Thymus (tissue), 11 donors: ENCODE results near the gene KCNJ12. TPM values are rescaled to one million over a fixed set of nuclear protein-coding genes. Genes with fewer than 3 reads are reported as not detected.
"Not testable (repeated sequence)": the region's sequence is repeated elsewhere in the genome, so short reads cannot be mapped to it uniquely, and the experiment has no call there.

ENCODE experiments used
- DNase-seq, 9 donors: peaks; one replicate each; pipeline ENCODE4 v3.0.0-alpha.2; 2013; ENCODE audit warnings: low spot score in 9 of 9, low read depth in 6 of 9, missing footprints in 1 of 9
- H3K27ac ChIP-seq, 2 donors: one replicate each; pipeline ENCODE4 v1.5.1; 2013; ENCODE audit warnings: control low read depth in 1 of 2, low read depth in 1 of 2, low read length in 1 of 2, mild to moderate bottlenecking in 1 of 2, moderate library complexity in 1 of 2
- H3K27me3 ChIP-seq, 2 donors: one replicate each; pipeline ENCODE4 v1.5.1; 2013; ENCODE audit warnings: low read length in 1 of 2; ENCODE audit not compliant: control insufficient read depth in 2 of 2, insufficient read depth in 1 of 2
- H3K36me3 ChIP-seq, 2 donors: one replicate each; pipeline ENCODE4 v1.5.1; 2013; ENCODE audit warnings: low read length in 1 of 2, mild to moderate bottlenecking in 1 of 2, moderate library complexity in 1 of 2; ENCODE audit not compliant: control insufficient read depth in 2 of 2, insufficient read depth in 2 of 2
- H3K4me1 ChIP-seq, 2 donors: one replicate each; pipeline ENCODE4 v1.5.1; 2013; ENCODE audit warnings: low read length in 2 of 2; ENCODE audit not compliant: control insufficient read depth in 2 of 2, insufficient read depth in 2 of 2
- H3K4me3 ChIP-seq, 2 donors: one replicate each; pipeline ENCODE4 v1.5.1; 2013; ENCODE audit warnings: low read length in 2 of 2, control low read depth in 1 of 2, mild to moderate bottlenecking in 1 of 2
- H3K9me3 ChIP-seq, 2 donors: one replicate each; pipeline ENCODE4 v1.5.1; 2013; ENCODE audit warnings: low read length in 1 of 2, mild to moderate bottlenecking in 1 of 2; ENCODE audit not compliant: control insufficient read depth in 2 of 2, insufficient read depth in 1 of 2
- WGBS: extraction: QIAGEN DNeasy Blood & Tissue Kit; methylation state at CpG from one replicate; pipeline ENCODE4 v1.1.7; 2013; 5-methylcytosine and 5-hydroxymethylcytosine counted together
- polyA plus RNA-seq: library from polyadenylated mRNA; stranded (reverse); fragments of 200-250 nt; gene quantifications from one replicate; pipeline ENCODE4 v1.2.3, GENCODE V29; 2013
- total RNA-seq: library from RNA; stranded (reverse); fragments of 120-200 nt; gene quantifications from one replicate; pipeline ENCODE4 v1.2.4, GENCODE V29; 2013
- donor health status: healthy.

KCNJ12 gene
- total and polyA plus RNA-seq, 2 donors: 0.37 to 0.85 TPM

DNA sequence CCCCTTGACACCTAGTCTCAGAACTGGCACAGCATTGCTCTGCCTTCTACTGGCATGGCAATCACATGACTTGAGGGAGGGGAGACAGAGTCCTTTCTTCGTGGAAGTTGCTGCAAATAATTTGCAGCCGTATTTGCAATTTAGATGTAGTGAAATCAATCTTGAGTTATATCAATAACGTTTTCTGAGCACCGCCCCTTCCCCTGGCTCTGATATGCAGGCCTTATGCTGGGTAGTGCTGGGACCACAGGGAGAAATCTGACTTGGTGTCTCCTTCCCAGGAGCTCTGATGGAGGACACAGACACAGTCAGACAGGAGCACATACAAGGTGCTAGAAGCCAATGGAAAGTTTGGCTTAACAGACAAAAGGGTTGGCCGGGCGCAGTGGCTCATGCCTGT lies 35.8 kb upstream of the KCNJ12 start:
- H3K4me3 ChIP-seq, H3K4me1 ChIP-seq, H3K9me3 ChIP-seq, H3K27me3 ChIP-seq, H3K36me3 ChIP-seq, DNase-seq, H3K27ac ChIP-seq: not testable (repeated sequence)
- 95% methylated on average over 6 of the region's 6 CpGs for WGBS

DNA sequence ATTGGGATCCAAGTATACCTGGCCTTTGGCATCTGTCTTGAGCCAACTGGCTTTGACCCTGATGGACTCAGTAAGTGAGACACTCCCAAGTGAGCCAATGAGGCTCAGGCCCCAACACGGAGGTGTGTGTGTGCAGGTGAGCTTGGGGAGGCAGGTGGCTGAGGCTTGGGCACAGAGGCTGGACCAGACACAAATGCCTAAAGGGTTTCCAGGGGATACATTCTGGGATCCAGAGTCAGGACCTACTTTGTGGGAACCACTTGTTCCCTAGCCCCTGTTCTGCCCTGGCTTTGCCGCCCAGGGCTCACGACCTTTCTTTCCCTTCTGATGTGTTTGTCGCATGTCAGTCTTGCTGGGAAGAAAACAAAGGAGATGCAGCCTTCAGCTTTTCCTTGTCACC lies 34.9 kb upstream of the KCNJ12 start:
- H3K27me3 ChIP-seq, H3K27ac ChIP-seq, H3K4me1 ChIP-seq, H3K4me3 ChIP-seq, H3K36me3 ChIP-seq, H3K9me3 ChIP-seq, DNase-seq: not testable (repeated sequence)
- WGBS: 92% methylated on average over 4 of the region's 4 CpGs

DNA sequence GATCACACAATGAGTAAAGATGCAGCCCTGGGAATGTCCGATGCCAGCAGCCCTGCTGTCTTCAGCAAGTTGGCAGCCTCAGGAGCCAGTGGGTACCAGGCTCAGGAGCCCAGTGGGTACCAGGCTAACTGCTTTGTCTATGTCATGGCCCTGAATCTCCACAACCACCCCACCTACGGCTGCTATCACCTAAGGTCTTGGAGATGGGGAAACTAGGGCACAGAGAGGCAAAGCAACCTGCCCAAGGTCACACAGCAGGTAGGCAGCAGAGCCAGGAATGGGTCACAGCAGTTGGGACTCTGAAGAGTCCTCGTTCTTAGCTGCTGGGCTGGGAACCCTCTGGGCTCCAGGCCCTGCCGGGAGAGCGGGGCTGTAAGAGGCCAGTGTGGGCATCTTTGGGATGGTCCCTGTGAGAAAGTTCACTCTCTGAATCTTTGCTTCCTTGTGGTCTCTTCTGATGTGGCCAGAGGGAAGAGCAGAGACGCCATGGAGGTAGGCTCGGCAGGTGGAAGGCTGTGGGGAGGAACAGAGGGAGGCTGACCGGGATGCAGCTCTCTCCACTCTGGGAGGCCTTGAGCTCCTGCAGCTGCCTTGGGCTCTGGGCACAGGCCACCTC lies 34.1 kb upstream of the KCNJ12 start:
- H3K9me3 ChIP-seq, H3K27me3 ChIP-seq, H3K4me3 ChIP-seq, H3K27ac ChIP-seq, H3K36me3 ChIP-seq, DNase-seq, H3K4me1 ChIP-seq: not testable (repeated sequence)
- 88% methylated on average over 8 of the region's 8 CpGs for WGBS

DNA sequence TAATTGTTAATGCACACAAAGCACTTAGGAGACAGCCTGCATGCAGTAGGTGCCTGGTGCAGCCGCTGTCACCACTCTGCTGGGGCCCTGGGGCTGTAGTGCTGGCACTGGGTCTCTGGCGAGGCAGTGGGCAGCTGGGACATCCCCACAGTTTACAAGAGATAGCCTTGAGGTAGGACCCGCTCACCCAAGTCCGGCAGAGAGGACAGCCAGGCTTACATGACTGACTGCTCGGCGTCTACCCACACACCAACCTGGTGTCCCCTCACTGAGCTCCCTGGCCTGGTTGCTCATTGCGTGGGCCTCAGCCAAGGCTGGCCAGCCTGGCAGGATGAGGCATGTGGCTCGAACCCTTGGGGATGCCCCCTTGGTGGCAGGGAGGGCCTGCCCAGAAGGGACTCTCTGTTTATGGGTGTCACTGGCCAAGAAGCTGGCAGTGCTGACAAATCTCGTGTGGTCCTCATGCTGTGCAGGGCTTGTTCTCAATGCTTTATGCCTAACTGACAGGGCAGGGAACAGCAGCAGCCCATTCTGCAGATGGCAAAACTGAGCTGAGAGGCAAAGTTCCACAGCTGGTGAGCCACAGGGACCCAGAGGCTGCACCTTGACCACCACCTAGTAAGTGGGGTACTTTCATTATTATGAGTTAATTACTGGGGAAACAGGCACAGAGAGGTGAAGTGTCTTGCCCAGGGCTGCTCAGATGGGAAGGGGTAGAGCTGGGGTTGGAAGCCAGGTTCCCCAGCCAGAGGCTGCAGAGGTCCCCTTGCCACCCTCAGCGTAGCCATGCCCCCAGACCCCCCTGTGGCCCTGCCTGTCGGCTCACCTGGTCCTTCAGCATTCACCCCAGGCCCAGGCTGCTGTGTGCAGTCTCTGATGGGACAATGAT lies 32.9 kb upstream of the KCNJ12 start:
- WGBS: 75% methylated on average over 10 of the region's 11 CpGs
- H3K4me1 ChIP-seq, H3K36me3 ChIP-seq, H3K9me3 ChIP-seq, DNase-seq, H3K4me3 ChIP-seq, H3K27me3 ChIP-seq, H3K27ac ChIP-seq: not testable (repeated sequence)

- H3K9me3 ChIP-seq, H3K27ac ChIP-seq, H3K4me3 ChIP-seq, DNase-seq, H3K36me3 ChIP-seq, H3K4me1 ChIP-seq, H3K27me3 ChIP-seq: not testable (repeated sequence)
- 78% methylated on average over 4 of the region's 4 CpGs for WGBS
These were observed 31.4 kb upstream of the KCNJ12 start for GRCh38 chr17:21344801-21345200.

DNA sequence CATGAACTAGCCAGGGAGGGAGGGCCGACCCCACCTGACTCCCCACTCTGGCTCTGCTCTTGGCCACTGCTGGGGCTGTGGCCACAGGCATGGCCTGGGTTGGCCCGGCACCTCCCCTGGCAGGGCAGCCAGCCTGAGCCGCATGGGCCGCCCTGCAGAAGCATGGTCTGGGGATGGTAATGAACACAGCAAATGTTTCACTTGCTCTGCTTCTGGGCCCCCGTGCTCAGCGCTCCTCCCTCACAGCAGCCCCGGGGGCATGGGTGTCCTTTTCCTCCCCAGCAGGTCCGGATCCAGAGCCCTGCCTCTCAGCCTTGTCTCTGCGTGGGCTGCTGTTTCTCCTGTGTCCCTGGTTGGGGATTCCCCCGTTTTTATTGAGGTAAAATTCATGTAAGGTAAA lies 30.9 kb upstream of the KCNJ12 start:
- no peaks in the 10 kb centered on the region for H3K36me3 ChIP-seq
- H3K4me3 ChIP-seq: no peak overlapping the region
- no peak for DNase-seq
- H3K9me3 ChIP-seq: no peaks in the 10 kb centered on the region
- H3K27me3 ChIP-seq: no peaks in the 10 kb centered on the region
- no peaks in the 10 kb centered on the region for H3K4me1 ChIP-seq
- 81% methylated on average over 9 of the region's 10 CpGs for WGBS
- H3K27ac ChIP-seq: no peak overlapping the region

DNA sequence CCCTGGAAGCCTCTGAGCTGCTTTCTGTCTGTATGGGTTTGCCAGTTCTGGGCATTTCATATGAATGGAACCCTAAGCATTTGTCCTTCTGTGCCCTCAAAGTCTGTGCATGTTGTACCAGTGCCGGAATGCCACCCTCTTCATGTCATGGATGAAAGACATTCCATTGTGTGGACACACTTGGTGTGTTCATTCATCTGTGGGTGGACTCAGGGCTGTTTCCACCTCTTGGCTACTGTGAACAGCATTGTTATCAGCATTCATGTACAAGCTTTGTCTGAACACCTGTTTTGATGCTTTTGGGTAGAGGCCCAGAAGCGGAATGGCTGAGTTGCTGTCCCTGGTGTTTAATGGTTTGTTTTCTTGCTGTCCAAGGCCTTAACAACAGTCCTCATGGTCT lies 30.1 kb upstream of the KCNJ12 start:
- not testable (repeated sequence) for H3K27me3 ChIP-seq, H3K4me3 ChIP-seq, H3K36me3 ChIP-seq, DNase-seq, H3K4me1 ChIP-seq, H3K9me3 ChIP-seq, H3K27ac ChIP-seq
- no CpG with 5 or more reads among the region's 2 CpGs for WGBS

- WGBS: 85% methylated on average over 10 of the region's 10 CpGs
- H3K4me3 ChIP-seq, H3K27ac ChIP-seq, H3K27me3 ChIP-seq, H3K9me3 ChIP-seq, H3K4me1 ChIP-seq, H3K36me3 ChIP-seq, DNase-seq: not testable (repeated sequence)
These were observed 29.4 kb upstream of the KCNJ12 start for GRCh38 chr17:21346651-21347250.

- H3K27ac ChIP-seq, DNase-seq: not testable (repeated sequence)
These were observed 28.5 kb upstream of the KCNJ12 start for GRCh38 chr17:21347660-21348059.

More at GRCh38 chr17:21347660-21348059, 28.5 kb upstream of the KCNJ12 start:
- H3K27me3 ChIP-seq, H3K36me3 ChIP-seq, H3K4me1 ChIP-seq, H3K9me3 ChIP-seq, H3K4me3 ChIP-seq: not testable (repeated sequence)
- WGBS: no CpG with 5 or more reads among the region's 6 CpGs
